Measurements from ENCODE around the gene LRRC15. TPM values are rescaled to one million over a fixed set of nuclear protein-coding genes. Genes with fewer than 3 reads are reported as not detected.

Gene LRRC15
- total and polyA plus RNA-seq, 2 donors (not counting 3 experiments of a cell fraction or from before 2014, with no cell fraction given): not detected

- TF ChIP-seq POLR2AphosphoS5 (IDR thresholded peaks at IDR 0.05; ENCODE audit: insufficient read depth, low read depth, low read length): no peak
- TF ChIP-seq GATA2 (IDR thresholded peaks at IDR 0.05; ENCODE audit: insufficient read depth, insufficient read length, low read depth, low read length): no peak
- TF ChIP-seq MAX (IDR thresholded peaks at IDR 0.05; ENCODE audit: insufficient read depth, insufficient read length): no peak
- TF ChIP-seq CTCF (IDR thresholded peaks at IDR 0.05; ENCODE audit: extremely low read depth in 1 of 2, insufficient read depth in 1 of 2, low read depth in 1 of 2, low read length in 2 of 2): no peak
- no peak for TF ChIP-seq EZH2 (IDR thresholded peaks at IDR 0.05; ENCODE audit: borderline replicate concordance, low read depth, low read length, severe bottlenecking)
- no peak for TF ChIP-seq MYC (IDR thresholded peaks at IDR 0.05; ENCODE audit: low read depth, low read length)
- no peak for TF ChIP-seq FOS (IDR thresholded peaks at IDR 0.05; ENCODE audit: borderline replicate concordance, insufficient read depth, low read length)
- no peak for TF ChIP-seq POLR2A (IDR thresholded peaks at IDR 0.05; ENCODE audit: low read depth, low read length)
- no peak for TF ChIP-seq JUN (IDR thresholded peaks at IDR 0.05; ENCODE audit: borderline replicate concordance, insufficient read depth, insufficient read length, low read depth)
- FAIRE-seq: no peak
- dilution Hi-C loops (cut with MboI; ENCODE audit: extremely low pct_ligation_motif_present, low sequenced_read_pairs) (loop anchor here (25.0 kb wide), 1 partner anchor 558 kb away; no protein-coding TSS in a partner anchor), intact Hi-C loops (cut with micrococcal nuclease) (no loop called here)
- no TSS peak for BruUV-seq (replicated peaks)
- no peaks in the 10 kb centered on the region for H3K79me2 ChIP-seq (ENCODE audit: control insufficient read depth, insufficient read depth, low read length)
- no peak overlapping the region for H3K4me2 ChIP-seq (ENCODE audit: insufficient read depth, low read length)
- ChIA-PET POLR2A (no interaction called here), CTCF (interaction anchor here (0.6 to 1.0 kb wide), 2 partner anchors 88 to 655 kb away, joined by 3 to 5 read pairs; no protein-coding TSS in a partner anchor)
- no peak overlapping the region for H2AFZ ChIP-seq (ENCODE audit: low read depth, low read length)
- H3K27me3 ChIP-seq (ENCODE audit: control insufficient read depth in 2 of 2, insufficient read depth in 2 of 2, low read length in 2 of 2): peaks cover 4 to 5% of the 10 kb centered on the region in 2 experiments
- no peaks in the 10 kb centered on the region for H3K9me1 ChIP-seq (replicated peaks; ENCODE audit: control insufficient read depth, extremely low read depth, insufficient read depth, low read length)
- no peak overlapping the region for H3K9ac ChIP-seq (replicated peaks; ENCODE audit: extremely low read depth, insufficient read depth, low read length)
- H3K9me3 ChIP-seq (replicated peaks; ENCODE audit: control insufficient read depth, insufficient read depth, low read length): no peaks in the 10 kb centered on the region
- H3K4me3 ChIP-seq (replicated peaks in 1 of 3; ENCODE audit: insufficient read depth in 1 of 3, low read depth in 1 of 3, low read length in 3 of 3): no peak overlapping the region
- no peak for DNase-seq (ENCODE audit: low read depth, low spot score)
- H3K27ac ChIP-seq (ENCODE audit: insufficient read depth, low read depth, low read length): no peak overlapping the region
- no peaks in the 10 kb centered on the region for H4K20me1 ChIP-seq (replicated peaks; ENCODE audit: control insufficient read depth, extremely low read depth, insufficient read depth, low read length)
- H3K4me1 ChIP-seq (ENCODE audit: control insufficient read depth, extremely low read depth, insufficient read depth, low read length): peaks cover 4% of the 10 kb centered on the region
- H3K36me3 ChIP-seq (ENCODE audit: control insufficient read depth in 2 of 2, extremely low read depth in 1 of 2, insufficient read depth in 2 of 2, low read length in 2 of 2): no peaks in the 10 kb centered on the region
Measured at GRCh38 chr3:194320100-194320499, 49.4 kb downstream of the LRRC15 start.
